OCI-LY3 (cell line): ENCODE measurements around the gene EPHB2.

ENCODE experiments used
- H2AFZ ChIP-seq: fragments of 200-600, 300-600 bp; shearing (Covaris generic); 2 replicates; pipeline ENCODE4 v1.6.0; 2014; ENCODE audit warnings: antibody characterized with exemption, low read depth, low read length
- H3K27ac ChIP-seq: fragments of 200-600, 300-600 bp; sonication (generic); 2 replicates; pipeline ENCODE4 v1.5.1; 2014; ENCODE audit warnings: mild to moderate bottlenecking, low read length, moderate library complexity, mixed read lengths
- H3K27me3 ChIP-seq: fragments of 200-600, 300-600 bp; sonication (generic); 2 replicates; pipeline ENCODE4 v1.6.1; 2014; ENCODE audit warnings: low read depth, low read length, mixed read lengths
- H3K36me3 ChIP-seq: fragments of 200-600, 300-600 bp; sonication (generic); replicated peaks from 2 replicates; pipeline ENCODE3; 2014; ENCODE audit warnings: low read depth, low read length, mixed read lengths
- H3K4me1 ChIP-seq: fragments of 300-600, 200-600 bp; sonication (generic); 2 replicates; pipeline ENCODE4 v1.6.1; 2014; ENCODE audit warnings: low read length, mixed read lengths
- H3K4me2 ChIP-seq: fragments of 200-600, 300-600 bp; sonication (generic); 2 replicates; pipeline ENCODE4 v1.6.1; 2014; ENCODE audit warnings: low read length, mixed read lengths
- H3K4me3 ChIP-seq: fragments of 300-600, 200-600 bp; sonication (generic); 2 replicates; pipeline ENCODE4 v1.5.1; 2014; ENCODE audit warnings: antibody characterized with exemption, mild to moderate bottlenecking, low read length, moderate library complexity
- H3K79me2 ChIP-seq: fragments of 300-600, 200-600 bp; shearing (Covaris generic); 2 replicates; pipeline ENCODE4 v1.6.1; 2014; ENCODE audit warnings: mild to moderate bottlenecking, low read length, mixed read lengths
- H3K9ac ChIP-seq: fragments of 300-600, 200-600 bp; shearing (Covaris generic); 2 replicates; pipeline ENCODE4 v1.6.0; 2014; ENCODE audit warnings: mild to moderate bottlenecking, low read length, moderate library complexity
- H3K9me3 ChIP-seq: fragments of 200-600, 300-600 bp; shearing (Covaris generic); 2 replicates; pipeline ENCODE4 v1.6.1; 2014; ENCODE audit warnings: low read length, mixed read lengths; ENCODE audit not compliant: insufficient read depth
- H4K20me1 ChIP-seq: fragments of 200-600, 300-600 bp; sonication (generic); 2 replicates; pipeline ENCODE4 v1.6.1; 2016; ENCODE audit warnings: low read length, mixed read lengths; ENCODE audit not compliant: insufficient read depth
- EZH2phosphoT487 ChIP-seq: fragments of 200-600 bp; shearing (Covaris generic); IDR thresholded peaks from 2 replicates; pipeline ENCODE4 v1.6.1; 2018; ENCODE audit warnings: antibody characterized with exemption, mixed run types, low read depth
- TF ChIP-seq, protein P1 (sequence below): fragments of 200-600, 300-600 bp; sonication (generic); IDR thresholded peaks from 2 replicates; pipeline ENCODE4 v1.5.1; 2014; ENCODE audit warnings: antibody characterized with exemption, low read length, low read depth

EPHB2 gene

DNA sequence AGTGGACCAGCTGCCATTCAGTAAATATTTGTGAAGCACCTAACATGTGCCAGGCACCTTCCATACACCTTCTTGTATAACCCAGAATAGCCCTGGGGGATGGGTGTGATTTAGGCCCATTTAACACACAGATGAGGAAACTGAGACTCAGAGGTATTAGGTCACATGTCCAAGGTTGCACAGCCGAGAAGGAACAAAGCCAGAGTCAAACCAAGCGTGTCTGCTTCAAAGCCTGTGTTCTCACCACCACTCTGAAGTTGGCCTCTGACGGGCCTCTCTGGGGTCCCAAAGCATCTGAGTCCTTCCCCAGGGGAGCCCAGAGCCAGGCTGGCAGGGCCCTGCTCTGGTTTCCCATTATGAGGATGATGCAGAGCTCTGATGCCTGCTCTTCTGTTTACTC lies 196.9 kb downstream of the EPHB2 start:
- no peaks in the 10 kb centered on the region for H3K79me2 ChIP-seq
- H3K36me3 ChIP-seq: no peaks in the 10 kb centered on the region
- no peaks in the 10 kb centered on the region for H3K4me1 ChIP-seq
- H3K4me2 ChIP-seq: no peak overlapping the region
- no peak overlapping the region for H2AFZ ChIP-seq
- TF ChIP-seq, protein P1, sequence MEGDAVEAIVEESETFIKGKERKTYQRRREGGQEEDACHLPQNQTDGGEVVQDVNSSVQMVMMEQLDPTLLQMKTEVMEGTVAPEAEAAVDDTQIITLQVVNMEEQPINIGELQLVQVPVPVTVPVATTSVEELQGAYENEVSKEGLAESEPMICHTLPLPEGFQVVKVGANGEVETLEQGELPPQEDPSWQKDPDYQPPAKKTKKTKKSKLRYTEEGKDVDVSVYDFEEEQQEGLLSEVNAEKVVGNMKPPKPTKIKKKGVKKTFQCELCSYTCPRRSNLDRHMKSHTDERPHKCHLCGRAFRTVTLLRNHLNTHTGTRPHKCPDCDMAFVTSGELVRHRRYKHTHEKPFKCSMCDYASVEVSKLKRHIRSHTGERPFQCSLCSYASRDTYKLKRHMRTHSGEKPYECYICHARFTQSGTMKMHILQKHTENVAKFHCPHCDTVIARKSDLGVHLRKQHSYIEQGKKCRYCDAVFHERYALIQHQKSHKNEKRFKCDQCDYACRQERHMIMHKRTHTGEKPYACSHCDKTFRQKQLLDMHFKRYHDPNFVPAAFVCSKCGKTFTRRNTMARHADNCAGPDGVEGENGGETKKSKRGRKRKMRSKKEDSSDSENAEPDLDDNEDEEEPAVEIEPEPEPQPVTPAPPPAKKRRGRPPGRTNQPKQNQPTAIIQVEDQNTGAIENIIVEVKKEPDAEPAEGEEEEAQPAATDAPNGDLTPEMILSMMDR: no peak
- no peak for TF ChIP-seq EZH2phosphoT487
- H3K4me3 ChIP-seq: no peak overlapping the region
- no peaks in the 10 kb centered on the region for H4K20me1 ChIP-seq
- no peaks in the 10 kb centered on the region for H3K9me3 ChIP-seq
- no peak overlapping the region for H3K9ac ChIP-seq
- no peak overlapping the region for H3K27ac ChIP-seq
- H3K27me3 ChIP-seq: no peaks in the 10 kb centered on the region

GRCh38 chr1:22908880-22909426 lies 198.3 kb downstream of the EPHB2 start:
- TF ChIP-seq, protein P1: no peak
- no peak for TF ChIP-seq EZH2phosphoT487

DNA sequence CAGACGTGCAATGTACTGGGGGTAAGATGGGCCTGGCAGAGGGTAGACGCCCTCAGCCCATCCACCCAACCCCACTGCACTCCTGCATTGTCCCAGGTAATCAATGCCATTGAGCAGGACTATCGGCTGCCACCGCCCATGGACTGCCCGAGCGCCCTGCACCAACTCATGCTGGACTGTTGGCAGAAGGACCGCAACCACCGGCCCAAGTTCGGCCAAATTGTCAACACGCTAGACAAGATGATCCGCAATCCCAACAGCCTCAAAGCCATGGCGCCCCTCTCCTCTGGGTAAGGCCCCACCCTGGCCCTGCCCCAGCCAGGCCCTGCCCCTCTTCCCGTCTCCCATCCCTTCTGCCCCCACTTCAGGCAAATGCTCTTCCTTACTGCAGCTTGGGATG lies 199.6 kb downstream of the EPHB2 start:
- Histone ChIP-seq H3K79me2 (no peaks in the 10 kb centered on the region), H3K36me3 (no peaks in the 10 kb centered on the region), H3K27me3 (no peaks in the 10 kb centered on the region), H3K4me1 (no peaks in the 10 kb centered on the region), H3K9ac (no peak overlapping the region), H3K4me2 (no peak overlapping the region), H3K9me3 (no peaks in the 10 kb centered on the region), H4K20me1 (no peaks in the 10 kb centered on the region), H3K27ac (no peak overlapping the region), H2AFZ (no peak overlapping the region), H3K4me3 (no peak overlapping the region)
- TF ChIP-seq, protein P1: no peak
- TF ChIP-seq EZH2phosphoT487: no peak

More at GRCh38 chr1:22908880-22909426, 198.3 kb downstream of the EPHB2 start:
- Histone ChIP-seq H3K79me2 (no peaks in the 10 kb centered on the region), H3K4me2 (no peak overlapping the region), H4K20me1 (no peaks in the 10 kb centered on the region), H3K4me3 (no peak overlapping the region), H3K9ac (no peak overlapping the region), H2AFZ (no peak overlapping the region), H3K4me1 (no peaks in the 10 kb centered on the region), H3K36me3 (no peaks in the 10 kb centered on the region), H3K9me3 (no peaks in the 10 kb centered on the region), H3K27ac (no peak overlapping the region), H3K27me3 (no peaks in the 10 kb centered on the region)

- no peak overlapping the region for H3K4me2 ChIP-seq
- no peaks in the 10 kb centered on the region for H4K20me1 ChIP-seq
- H3K4me3 ChIP-seq: no peak overlapping the region
- no peaks in the 10 kb centered on the region for H3K79me2 ChIP-seq
- no peak overlapping the region for H2AFZ ChIP-seq
- H3K27me3 ChIP-seq: no peaks in the 10 kb centered on the region
- no peak overlapping the region for H3K9ac ChIP-seq
- H3K27ac ChIP-seq: no peak overlapping the region
- no peaks in the 10 kb centered on the region for H3K36me3 ChIP-seq
- no peaks in the 10 kb centered on the region for H3K9me3 ChIP-seq
- TF ChIP-seq, protein P1: no peak
- no peaks in the 10 kb centered on the region for H3K4me1 ChIP-seq
These were observed 200.5 kb downstream of the EPHB2 start for GRCh38 chr1:22910986-22911651.
